HG03025 (cell line): Measurements from ENCODE around the gene FAF1.

Experiments used
- ATAC-seq: cut with Tn5 transposase; IDR thresholded peaks from one replicate; pipeline ENCODE4 v1.9.1; 2021; ENCODE audit warnings: mild to moderate bottlenecking, moderate library complexity; ENCODE audit not compliant: unreplicated experiment, low FRiP score

FAF1 gene

DNA sequence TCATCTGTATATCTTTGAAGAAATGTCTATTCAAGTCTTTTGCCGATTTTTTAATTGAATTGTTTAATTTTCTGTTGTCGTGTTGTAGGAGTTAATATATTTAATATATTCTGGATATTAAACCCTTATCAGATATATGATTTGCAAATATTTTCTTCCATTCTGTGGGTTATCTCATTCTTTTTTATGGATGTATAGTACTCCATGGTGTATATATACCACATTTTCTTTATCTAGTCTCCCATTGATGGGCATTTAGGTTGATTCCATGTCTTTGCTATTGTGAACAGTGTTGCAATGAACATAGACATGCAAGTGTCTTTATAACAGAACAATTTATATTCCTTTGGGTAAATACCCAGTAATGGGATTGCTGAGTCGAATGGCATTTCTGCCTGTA is 436.5 kb downstream of the FAF1 start:
- no peak for ATAC-seq

DNA sequence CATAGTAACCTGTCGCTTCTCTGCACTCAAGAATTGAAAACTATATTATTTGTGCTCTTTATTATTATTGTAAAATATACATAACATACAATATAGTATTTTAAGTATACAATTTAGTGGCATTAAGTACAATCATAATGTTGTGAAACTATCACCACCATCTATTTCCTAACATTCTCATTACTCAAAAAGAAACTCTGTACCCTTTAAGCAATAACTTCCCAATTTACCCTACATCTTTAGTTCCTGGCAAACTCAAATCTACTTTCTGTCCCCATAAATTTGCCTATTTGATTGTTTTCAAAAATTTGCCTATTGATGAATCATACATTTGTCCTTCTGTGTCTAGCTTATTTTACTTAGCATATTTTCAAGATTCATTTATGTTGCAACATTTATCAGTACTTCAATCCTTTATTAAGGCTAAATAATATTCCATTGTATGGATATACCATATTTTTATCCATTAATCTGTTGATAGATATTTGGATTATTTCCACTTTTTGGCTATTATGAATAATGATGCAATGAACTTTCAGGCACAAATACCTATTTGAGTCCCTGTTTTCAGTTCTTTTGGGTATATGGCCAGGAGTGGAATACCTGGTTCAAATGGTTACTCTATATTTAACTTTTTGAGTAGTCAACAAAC is 437.2 kb downstream of the FAF1 start:
- ATAC-seq = no peak

DNA sequence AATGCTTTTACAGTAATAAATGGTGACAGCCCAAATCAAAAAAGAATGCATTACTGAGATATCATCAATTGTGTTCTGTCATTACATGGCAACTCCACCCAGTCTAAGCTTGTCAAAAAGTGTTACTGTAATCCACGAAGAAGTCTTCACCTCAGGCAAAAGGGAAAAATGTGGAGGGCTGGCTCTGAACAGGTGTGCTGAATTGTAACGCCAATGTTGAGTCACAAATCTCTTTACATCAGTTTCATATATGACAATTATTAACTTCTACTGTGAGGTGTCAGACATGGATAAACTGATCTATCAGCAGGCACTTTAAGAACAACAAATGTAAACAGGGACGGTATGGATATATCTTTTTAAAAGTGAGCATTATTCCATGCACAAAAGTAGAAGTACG is 438.4 kb downstream of the FAF1 start:
- ATAC-seq = no peak

DNA sequence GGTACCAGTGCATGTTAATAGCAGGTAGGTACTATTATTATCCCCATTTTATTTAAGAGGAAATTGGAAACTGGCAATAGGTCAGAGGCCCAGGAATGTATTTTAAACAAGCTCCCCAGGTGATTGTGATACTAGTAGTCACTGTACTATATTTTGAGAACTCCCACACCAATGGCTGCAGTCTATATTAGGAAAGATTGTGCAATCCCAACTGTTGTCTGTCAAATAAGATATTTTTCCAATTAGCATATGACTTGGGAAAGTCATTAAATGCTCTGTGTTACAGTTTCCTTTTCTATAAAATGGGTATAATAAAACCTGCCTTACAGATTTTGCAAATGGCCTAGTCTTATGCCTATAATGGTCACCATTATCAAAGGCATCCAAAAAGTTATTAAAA is 442.6 kb downstream of the FAF1 start:
- no peak for ATAC-seq

GRCh38 chr1:50516056-50516455 is 444.0 kb downstream of the FAF1 start:
- no peak for ATAC-seq

- no peak for ATAC-seq
These were observed 452.0 kb downstream of the FAF1 start for GRCh38 chr1:50508040-50508586.

DNA sequence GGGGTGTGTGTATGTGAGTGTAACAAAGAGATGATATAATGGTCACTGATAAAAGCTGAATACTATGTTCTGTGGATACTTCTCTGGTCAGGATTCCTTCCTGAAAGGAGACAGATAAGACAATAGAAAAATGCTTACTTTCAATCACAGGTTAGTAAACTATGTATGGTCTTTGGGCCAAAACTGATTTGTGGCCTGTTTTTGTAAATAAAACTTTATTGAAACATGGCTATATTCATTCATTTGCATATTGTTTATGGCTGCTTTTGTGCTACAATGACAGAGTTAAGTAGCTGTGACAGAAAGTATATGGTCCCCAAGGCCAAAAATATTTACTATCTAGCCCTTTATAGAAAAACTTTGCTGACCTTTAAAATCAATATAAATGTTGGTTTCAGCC is 454.6 kb downstream of the FAF1 start:
- ATAC-seq = no peak

GRCh38 chr1:50503515-50503914 is 456.6 kb downstream of the FAF1 start:
- ATAC-seq = no peak

DNA sequence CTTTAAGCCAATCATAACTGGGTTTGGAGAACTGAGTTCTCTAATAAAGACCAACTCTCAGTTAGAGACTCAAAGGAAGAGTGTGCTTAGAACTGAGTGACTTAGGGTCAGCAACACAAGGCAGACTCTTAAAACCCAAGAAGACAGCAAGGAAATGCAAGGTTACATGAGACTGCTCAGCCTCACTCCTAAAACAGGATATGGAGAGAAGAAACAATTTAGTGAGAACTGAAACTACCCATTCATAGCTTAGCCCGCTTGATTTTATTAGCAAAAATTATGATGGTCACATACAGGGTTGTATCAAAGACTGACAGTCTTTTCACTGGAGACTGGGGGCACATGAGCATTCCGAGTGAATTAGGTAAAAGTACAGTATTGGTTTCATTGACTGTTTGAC is 457.9 kb downstream of the FAF1 start:
- no peak for ATAC-seq

DNA sequence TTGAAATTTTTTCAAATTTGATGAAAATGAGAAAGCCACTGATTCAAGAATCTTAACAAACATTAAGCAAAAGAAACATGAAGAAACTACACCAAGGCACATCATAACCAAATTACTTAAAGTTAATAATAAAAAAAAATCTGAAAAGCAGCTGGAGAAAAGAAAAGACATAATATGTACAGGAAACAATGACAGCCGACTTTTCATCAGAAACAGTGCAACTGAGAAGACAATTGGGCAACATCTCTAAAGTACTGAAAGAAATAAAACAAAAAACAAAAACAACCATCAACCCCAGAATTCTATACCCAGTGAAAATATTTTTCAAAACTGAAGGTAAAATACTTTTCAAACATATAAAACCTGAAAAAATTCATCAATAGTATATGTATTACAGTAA is 463.1 kb downstream of the FAF1 start:
- no peak for ATAC-seq

GRCh38 chr1:50493710-50494109 is 466.4 kb downstream of the FAF1 start:
- ATAC-seq = no peak

- no peak for ATAC-seq
These were observed 467.9 kb downstream of the FAF1 start for GRCh38 chr1:50492142-50492541.

DNA sequence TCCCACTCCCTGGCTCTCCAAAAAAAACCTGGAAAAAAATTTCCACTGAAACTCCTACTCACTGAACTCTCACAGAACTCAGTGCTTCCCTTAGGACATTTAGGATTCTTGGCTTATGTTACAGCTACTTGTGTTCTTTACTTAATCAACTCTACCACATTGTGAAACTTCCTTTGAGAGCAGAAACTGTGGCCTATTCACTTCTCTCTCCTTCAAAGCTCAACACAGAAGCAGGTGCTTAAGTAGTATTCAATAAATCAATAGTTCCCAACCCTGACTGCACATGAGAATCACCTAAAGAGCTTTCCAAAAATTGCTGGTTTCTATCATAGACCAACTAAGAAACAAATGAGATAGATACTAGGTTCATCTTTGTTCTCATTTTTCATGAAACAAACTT is 468.9 kb downstream of the FAF1 start:
- no peak for ATAC-seq

DNA sequence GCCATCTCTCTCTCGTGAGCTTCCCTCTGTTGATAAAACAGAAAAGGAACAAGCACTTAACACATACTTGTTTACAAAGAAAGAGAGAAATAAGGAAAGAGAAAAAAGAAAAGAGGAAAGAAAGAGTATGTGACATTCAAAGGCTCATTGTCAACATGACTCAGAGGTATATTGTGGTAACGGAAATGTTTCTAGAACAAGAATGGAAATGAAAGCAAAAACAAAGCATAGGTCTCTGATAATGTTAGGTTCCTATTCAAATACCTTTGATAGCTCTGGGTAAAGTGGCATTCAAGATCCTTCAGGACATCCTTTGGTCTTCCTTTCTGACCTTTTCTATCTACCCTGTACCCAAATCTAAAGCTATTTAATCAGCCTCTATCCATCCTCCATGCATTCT is 469.4 kb downstream of the FAF1 start:
- no peak for ATAC-seq

GRCh38 chr1:50488876-50489275 is 471.2 kb downstream of the FAF1 start:
- ATAC-seq = no peak

DNA sequence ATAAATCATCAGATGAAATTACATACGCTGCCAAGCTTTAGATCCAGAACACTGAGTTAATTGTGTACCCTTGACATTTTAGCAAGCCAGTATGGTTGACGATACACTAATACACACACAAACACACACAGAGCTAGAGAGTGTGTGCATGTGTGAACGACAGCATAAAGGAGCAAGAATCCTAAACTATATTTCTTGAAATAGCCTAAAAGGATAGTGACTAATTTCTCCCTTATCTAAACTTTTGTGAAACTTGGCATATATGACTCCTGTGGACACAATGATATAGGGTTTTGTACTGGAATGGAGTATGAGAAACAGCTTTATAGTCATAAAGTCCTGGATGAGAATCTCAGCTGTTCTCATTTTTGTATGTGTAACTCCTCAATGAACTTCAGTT is 471.7 kb downstream of the FAF1 start:
- ATAC-seq = no peak

DNA sequence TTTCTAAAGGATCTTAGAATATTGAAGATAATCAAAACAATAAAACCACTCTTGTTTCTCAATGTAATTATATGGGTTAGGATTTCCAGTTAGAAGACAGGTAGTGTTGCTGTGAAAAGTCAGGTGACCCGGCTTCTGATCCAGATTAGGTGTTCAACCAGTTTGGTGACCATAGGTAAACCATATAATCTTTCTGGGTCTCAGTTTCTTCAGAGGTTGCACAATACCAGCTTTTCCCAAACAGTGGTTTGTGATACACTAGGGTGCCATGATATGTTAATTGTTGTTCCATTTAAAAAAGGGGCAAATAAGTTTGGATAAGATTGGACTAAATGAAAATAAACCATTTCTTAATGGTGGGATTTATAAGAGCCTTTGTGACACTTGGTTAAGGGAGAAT is 472.3 kb downstream of the FAF1 start:
- ATAC-seq = no peak

- ATAC-seq = no peak
These were observed 478.8 kb downstream of the FAF1 start for GRCh38 chr1:50481142-50481736.

DNA sequence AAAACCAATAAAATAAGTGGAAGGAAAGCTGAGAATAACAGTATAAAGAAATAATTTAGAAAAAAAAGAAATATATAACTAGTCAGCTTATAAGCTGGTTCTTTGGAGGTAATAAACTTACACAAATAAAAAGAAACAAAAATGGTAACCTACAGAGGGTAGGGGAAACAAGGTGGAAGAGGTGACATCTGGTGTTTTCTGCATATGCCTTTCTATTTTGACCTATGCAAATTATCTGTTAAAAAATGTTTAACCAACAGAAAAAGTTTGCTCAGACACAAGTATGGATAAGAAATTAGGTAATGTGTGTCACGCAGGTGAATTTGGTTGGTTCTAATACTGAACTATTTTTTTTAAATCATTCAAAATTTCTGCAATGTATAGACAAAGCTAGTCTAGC is 483.3 kb downstream of the FAF1 start:
- ATAC-seq = no peak

GRCh38 chr1:50474859-50475809 is 484.9 kb downstream of the FAF1 start:
- ATAC-seq = no peak

GRCh38 chr1:50473513-50473912 is 486.6 kb downstream of the FAF1 start:
- no peak for ATAC-seq
